Epithelial cell of prostate (primary cell): ENCODE data around the gene IQCH.

Experiments used
- DNase-seq: peaks from one replicate; pipeline ENCODE4 v3.0.0-alpha.2; 2011; ENCODE audit warnings: low read depth, low spot score
- H3K27ac ChIP-seq: fragments of 450-650 bp; 2 replicates; pipeline ENCODE4 v1.5.1; 2017; ENCODE audit warnings: mild to moderate bottlenecking

IQCH gene

GRCh38 chr15:67474405-67475110, 220.0 kb downstream of the IQCH start:
- no peak overlapping the region for H3K27ac ChIP-seq
- DNase-seq: no peak

GRCh38 chr15:67479781-67480505, 225.4 kb downstream of the IQCH start:
- no peak for DNase-seq
- H3K27ac ChIP-seq: no peak overlapping the region

- DNase-seq: no peak
- no peak overlapping the region for H3K27ac ChIP-seq
These were observed 226.2 kb downstream of the IQCH start for GRCh38 chr15:67480741-67481140.

GRCh38 chr15:67481680-67482079, 227.1 kb downstream of the IQCH start:
- no peak for DNase-seq
- H3K27ac ChIP-seq: no peak overlapping the region

GRCh38 chr15:67495585-67495984, 241.0 kb downstream of the IQCH start:
- no peak overlapping the region for H3K27ac ChIP-seq
- DNase-seq: no peak

GRCh38 chr15:67501177-67501835, 246.7 kb downstream of the IQCH start:
- DNase-seq: no peak
- no peak overlapping the region for H3K27ac ChIP-seq

- no peak for DNase-seq
- no peak overlapping the region for H3K27ac ChIP-seq
These were observed 247.4 kb downstream of the IQCH start for GRCh38 chr15:67501836-67502461.

GRCh38 chr15:67504056-67504455, 249.5 kb downstream of the IQCH start:
- no peak overlapping the region for H3K27ac ChIP-seq
- DNase-seq: no peak

GRCh38 chr15:67504796-67505195, 250.2 kb downstream of the IQCH start:
- no peak for DNase-seq
- no peak overlapping the region for H3K27ac ChIP-seq

- H3K27ac ChIP-seq: no peak overlapping the region
- no peak for DNase-seq
These were observed 251.3 kb downstream of the IQCH start for GRCh38 chr15:67505675-67506572.

GRCh38 chr15:67506775-67507747, 252.5 kb downstream of the IQCH start:
- no peak overlapping the region for H3K27ac ChIP-seq
- no peak for DNase-seq

- H3K27ac ChIP-seq: no peak overlapping the region
- no peak for DNase-seq
These were observed 253.8 kb downstream of the IQCH start for GRCh38 chr15:67508407-67508806.

- no peak overlapping the region for H3K27ac ChIP-seq
- no peak for DNase-seq
These were observed 255.3 kb downstream of the IQCH start for GRCh38 chr15:67509918-67510317.

- H3K27ac ChIP-seq: no peak overlapping the region
These were observed 256.1 kb downstream of the IQCH start for GRCh38 chr15:67510597-67511190.

GRCh38 chr15:67511606-67512005, 257.0 kb downstream of the IQCH start:
- DNase-seq: no peak
- no peak overlapping the region for H3K27ac ChIP-seq

More at GRCh38 chr15:67510597-67511190, 256.1 kb downstream of the IQCH start:
- DNase-seq: no peak

- DNase-seq: no peak
- no peak overlapping the region for H3K27ac ChIP-seq
These were observed 257.6 kb downstream of the IQCH start for GRCh38 chr15:67512140-67512539.

- H3K27ac ChIP-seq: no peak overlapping the region
- no peak for DNase-seq
These were observed 258.5 kb downstream of the IQCH start for GRCh38 chr15:67512933-67513714.

- no peak for DNase-seq
- H3K27ac ChIP-seq: no peak overlapping the region
These were observed 260.5 kb downstream of the IQCH start for GRCh38 chr15:67515090-67515489.
